ENCODE data around the gene FADS6. TPM values are rescaled to one million over a fixed set of nuclear protein-coding genes. Genes with fewer than 3 reads are reported as not detected.

Gene FADS6
- total RNA-seq, 1 donor from 2014 or later, result 0.85 TPM

GRCh38 chr17:74901353-74902135, 8.1 kb upstream of the FADS6 start:
- Mint-ChIP-seq H3K27ac (no peak overlapping the region), H3K27me3 (ENCODE audit: low read depth) (peaks cover 17% of the 10 kb centered on the region), H3K9me3 (no peaks in the 10 kb centered on the region), H3K4me1 (peaks cover 3% of the 10 kb centered on the region), H3K36me3 (no peaks in the 10 kb centered on the region), H3K4me3 (no peak overlapping the region)
- no peak for TF ChIP-seq CTCF (IDR thresholded peaks at IDR 0.05; ENCODE audit: unreplicated experiment)
- DNase-seq (ENCODE audit: low spot score in 2 of 2, unreplicated experiment in 2 of 2), result no peak

GRCh38 chr17:74900208-74900607, 6.8 kb upstream of the FADS6 start:
- H3K27me3 Mint-ChIP-seq (ENCODE audit: low read depth), result peaks cover 30% of the 10 kb centered on the region
- no peaks in the 10 kb centered on the region for H3K4me1 Mint-ChIP-seq
- no peak overlapping the region for H3K4me3 Mint-ChIP-seq
- no peak for TF ChIP-seq CTCF (IDR thresholded peaks at IDR 0.05; ENCODE audit: unreplicated experiment)
- no peaks in the 10 kb centered on the region for H3K36me3 Mint-ChIP-seq
- DNase-seq (ENCODE audit: low spot score in 2 of 2, unreplicated experiment in 2 of 2), result no peak
- no peaks in the 10 kb centered on the region for H3K9me3 Mint-ChIP-seq
- H3K27ac Mint-ChIP-seq, result no peak overlapping the region

DNA sequence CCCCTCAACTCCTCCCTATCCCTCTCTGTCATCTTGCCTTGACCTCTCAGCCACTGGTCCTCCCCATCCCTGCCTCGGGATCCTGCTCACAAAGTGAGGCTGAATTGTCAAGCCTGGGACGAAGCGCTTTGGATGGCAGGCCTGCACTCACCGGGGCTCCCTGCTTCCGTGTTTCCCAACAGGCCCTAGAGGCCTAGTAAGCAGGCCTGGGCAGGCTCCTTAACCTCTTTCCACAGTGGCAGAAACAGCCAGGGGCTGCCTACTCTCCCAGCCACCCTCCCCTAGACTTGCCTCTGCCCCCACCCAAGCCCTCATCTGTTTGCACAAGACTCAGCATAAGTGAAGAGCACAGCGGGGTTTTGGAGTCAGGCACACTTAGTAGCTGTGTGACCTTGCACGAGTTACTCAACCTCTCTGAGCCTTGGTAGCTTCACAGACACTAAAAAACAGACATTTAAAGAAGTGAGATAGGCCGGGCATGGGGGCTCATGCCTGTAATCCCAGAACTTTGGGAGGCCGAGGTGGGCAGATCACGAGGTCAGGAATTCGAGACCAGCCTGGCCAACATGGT, 5.0 kb upstream of the FADS6 start:
- no peak for DNase-seq (ENCODE audit: low spot score in 2 of 2, unreplicated experiment in 2 of 2)
- Mint-ChIP-seq H3K9me3 (no peaks in the 10 kb centered on the region), H3K27ac (no peak overlapping the region), H3K4me3 (no peak overlapping the region), H3K36me3 (no peaks in the 10 kb centered on the region), H3K4me1 (peaks cover 3% of the 10 kb centered on the region), H3K27me3 (ENCODE audit: low read depth) (peaks cover 45% of the 10 kb centered on the region)
- TF ChIP-seq CTCF (IDR thresholded peaks at IDR 0.05; ENCODE audit: unreplicated experiment), result no peak

GRCh38 chr17:74893936-74894671, 671 bp upstream of the FADS6 start:
- TF ChIP-seq CTCF (IDR thresholded peaks at IDR 0.05; ENCODE audit: unreplicated experiment), result no peak
- DNase-seq (ENCODE audit: low spot score in 2 of 2, unreplicated experiment in 2 of 2), result no peak
- Mint-ChIP-seq H3K9me3 (no peaks in the 10 kb centered on the region), H3K27ac (no peak overlapping the region), H3K36me3 (no peaks in the 10 kb centered on the region), H3K27me3 (ENCODE audit: low read depth) (peaks cover 66% of the 10 kb centered on the region), H3K4me3 (peak overlapping the region; percentile 68), H3K4me1 (peaks cover 3% of the 10 kb centered on the region)

DNA sequence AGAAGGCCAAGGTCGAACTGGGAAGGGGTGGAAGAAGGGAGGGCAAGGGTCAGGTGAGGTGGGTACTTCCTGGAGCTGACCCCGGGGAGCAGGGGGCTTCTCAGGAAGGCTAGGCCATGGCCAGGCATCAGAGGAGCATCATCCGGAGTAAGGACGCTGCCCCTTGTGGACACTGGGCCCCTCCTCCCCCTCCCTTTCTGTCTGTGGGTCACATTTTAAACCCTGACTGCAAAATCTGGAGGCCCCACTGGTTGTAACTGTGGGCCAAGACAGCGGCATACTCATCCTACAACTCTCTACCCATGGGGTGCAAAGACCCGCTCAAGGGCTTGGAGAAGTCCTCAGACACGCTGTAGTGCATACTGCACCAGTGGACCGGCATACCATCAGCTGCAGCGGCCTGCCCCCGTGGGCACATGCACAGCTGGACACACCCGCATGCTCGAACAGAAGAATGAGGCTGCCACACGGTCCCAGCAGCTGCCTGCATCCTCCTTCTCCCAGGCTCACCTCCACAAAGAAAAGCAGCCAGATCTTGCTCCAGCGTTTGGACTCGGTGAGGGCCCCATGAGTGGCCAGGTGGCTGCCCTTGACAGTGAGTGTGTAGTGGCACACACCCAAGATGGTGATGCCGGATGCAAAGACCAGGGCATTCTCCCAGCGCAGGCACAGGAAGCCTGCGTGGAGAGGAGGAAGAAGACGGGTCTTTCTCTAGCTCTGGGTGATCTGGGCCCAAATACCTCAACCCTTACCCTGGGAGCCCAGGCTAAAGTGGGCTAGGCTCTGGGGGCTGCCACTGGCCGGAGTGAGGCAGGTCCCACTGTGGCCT, 1.2 kb downstream of the FADS6 start:
- TF ChIP-seq CTCF (IDR thresholded peaks at IDR 0.05; ENCODE audit: unreplicated experiment), result no peak
- DNase-seq (ENCODE audit: low spot score in 2 of 2, unreplicated experiment in 2 of 2), result no peak
- Mint-ChIP-seq H3K27ac (no peak overlapping the region), H3K4me3 (no peak overlapping the region), H3K27me3 (ENCODE audit: low read depth) (peaks cover 71% of the 10 kb centered on the region), H3K4me1 (peaks cover 3% of the 10 kb centered on the region), H3K36me3 (no peaks in the 10 kb centered on the region), H3K9me3 (no peaks in the 10 kb centered on the region)
